Kasumi-1 (cell line): ENCODE results near the gene PIGB.
A peak's percentile ranks its signal among the peaks of the same experiment; 100 is the strongest.
"Not testable (repeated sequence)": the region's sequence is repeated elsewhere in the genome, so short reads cannot be mapped to it uniquely, and the experiment has no call there.

Source experiments
- DNase-seq, 2 experiments: peaks; one replicate each; lab custom pipeline; 2025; lab: John Stamatoyannopoulos, UW

Gene PIGB

GRCh38 chr15:55379095-55379494 lies 60.1 kb downstream of the PIGB start:
- no peak for DNase-seq

- DNase-seq: no peak
These were observed 62.6 kb downstream of the PIGB start for GRCh38 chr15:55381595-55381994.

GRCh38 chr15:55383687-55384086 lies 64.7 kb downstream of the PIGB start:
- DNase-seq: no peak

- no peak for DNase-seq
These were observed 68.0 kb downstream of the PIGB start for GRCh38 chr15:55387027-55387426.

- no peak for DNase-seq
These were observed 70.2 kb downstream of the PIGB start for GRCh38 chr15:55389264-55389607.

GRCh38 chr15:55394694-55395093 lies 75.7 kb downstream of the PIGB start:
- DNase-seq: no peak

GRCh38 chr15:55398243-55398642 lies 79.2 kb downstream of the PIGB start:
- DNase-seq: no peak

- DNase-seq: not testable (repeated sequence)
These were observed 81.0 kb downstream of the PIGB start for GRCh38 chr15:55400050-55400449.

- no peak for DNase-seq
These were observed 82.8 kb downstream of the PIGB start for GRCh38 chr15:55401786-55402246.

- DNase-seq: no peak
These were observed 83.7 kb downstream of the PIGB start for GRCh38 chr15:55402707-55403106.

- DNase-seq: peak; percentile 85 to 90
These were observed 84.5 kb downstream of the PIGB start for GRCh38 chr15:55403531-55403930.
